ENCODE measurements around the gene FCGR3A.

FCGR3A gene

GRCh38 chr1:161506336-161507223 is 43.0 kb downstream of the FCGR3A start:
- H3K4me1 ChIP-seq: no peaks in the 10 kb centered on the region
- intact Hi-C loops (cut with DNase I; ENCODE audit: low total_unique reads): no loop called here
- H3K9me3 ChIP-seq: no peaks in the 10 kb centered on the region
- peaks cover 0 to 30% of the 10 kb centered on the region in 2 donors for H3K27me3 ChIP-seq
- TF ChIP-seq, protein P1, sequence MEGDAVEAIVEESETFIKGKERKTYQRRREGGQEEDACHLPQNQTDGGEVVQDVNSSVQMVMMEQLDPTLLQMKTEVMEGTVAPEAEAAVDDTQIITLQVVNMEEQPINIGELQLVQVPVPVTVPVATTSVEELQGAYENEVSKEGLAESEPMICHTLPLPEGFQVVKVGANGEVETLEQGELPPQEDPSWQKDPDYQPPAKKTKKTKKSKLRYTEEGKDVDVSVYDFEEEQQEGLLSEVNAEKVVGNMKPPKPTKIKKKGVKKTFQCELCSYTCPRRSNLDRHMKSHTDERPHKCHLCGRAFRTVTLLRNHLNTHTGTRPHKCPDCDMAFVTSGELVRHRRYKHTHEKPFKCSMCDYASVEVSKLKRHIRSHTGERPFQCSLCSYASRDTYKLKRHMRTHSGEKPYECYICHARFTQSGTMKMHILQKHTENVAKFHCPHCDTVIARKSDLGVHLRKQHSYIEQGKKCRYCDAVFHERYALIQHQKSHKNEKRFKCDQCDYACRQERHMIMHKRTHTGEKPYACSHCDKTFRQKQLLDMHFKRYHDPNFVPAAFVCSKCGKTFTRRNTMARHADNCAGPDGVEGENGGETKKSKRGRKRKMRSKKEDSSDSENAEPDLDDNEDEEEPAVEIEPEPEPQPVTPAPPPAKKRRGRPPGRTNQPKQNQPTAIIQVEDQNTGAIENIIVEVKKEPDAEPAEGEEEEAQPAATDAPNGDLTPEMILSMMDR (IDR thresholded peaks at IDR 0.05): no peak
- H3K4me3 ChIP-seq: peak overlapping the region; percentile 24 to 26
- H3K27ac ChIP-seq: no peak overlapping the region
- peak in 1 of 2 donors; percentile 28 for DNase-seq
- H3K36me3 ChIP-seq: no peaks in the 10 kb centered on the region

GRCh38 chr1:161505686-161506085 is 43.9 kb downstream of the FCGR3A start:
- intact Hi-C loops (cut with DNase I; ENCODE audit: low total_unique reads): no loop called here
- Histone ChIP-seq H3K36me3 (no peaks in the 10 kb centered on the region), H3K27ac (no peak overlapping the region), H3K27me3 (peaks cover 0 to 30% of the 10 kb centered on the region in 2 donors), H3K4me1 (no peaks in the 10 kb centered on the region), H3K4me3 (peak overlapping the region; percentile 24 to 26), H3K9me3 (no peaks in the 10 kb centered on the region)
- TF ChIP-seq, protein P1 (IDR thresholded peaks at IDR 0.05): no peak
- DNase-seq: no peak

DNA sequence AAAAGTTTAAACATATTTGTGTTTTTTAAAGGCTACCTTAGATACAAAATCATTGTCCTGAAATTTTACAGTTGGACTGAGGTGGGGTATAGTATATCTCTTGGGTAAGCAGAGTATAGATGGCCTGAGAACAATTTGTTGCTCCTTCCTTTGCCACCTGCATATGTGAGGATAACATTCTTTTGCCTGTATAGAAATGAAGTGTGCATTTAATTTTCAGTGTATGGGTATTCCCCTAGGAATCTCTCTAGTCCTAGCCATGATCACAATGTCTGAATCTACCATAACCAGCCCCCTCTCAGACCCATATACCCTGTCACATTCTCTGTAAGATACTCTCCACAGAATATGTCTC is 46.2 kb downstream of the FCGR3A start:
- H3K9me3 ChIP-seq: no peaks in the 10 kb centered on the region

DNA sequence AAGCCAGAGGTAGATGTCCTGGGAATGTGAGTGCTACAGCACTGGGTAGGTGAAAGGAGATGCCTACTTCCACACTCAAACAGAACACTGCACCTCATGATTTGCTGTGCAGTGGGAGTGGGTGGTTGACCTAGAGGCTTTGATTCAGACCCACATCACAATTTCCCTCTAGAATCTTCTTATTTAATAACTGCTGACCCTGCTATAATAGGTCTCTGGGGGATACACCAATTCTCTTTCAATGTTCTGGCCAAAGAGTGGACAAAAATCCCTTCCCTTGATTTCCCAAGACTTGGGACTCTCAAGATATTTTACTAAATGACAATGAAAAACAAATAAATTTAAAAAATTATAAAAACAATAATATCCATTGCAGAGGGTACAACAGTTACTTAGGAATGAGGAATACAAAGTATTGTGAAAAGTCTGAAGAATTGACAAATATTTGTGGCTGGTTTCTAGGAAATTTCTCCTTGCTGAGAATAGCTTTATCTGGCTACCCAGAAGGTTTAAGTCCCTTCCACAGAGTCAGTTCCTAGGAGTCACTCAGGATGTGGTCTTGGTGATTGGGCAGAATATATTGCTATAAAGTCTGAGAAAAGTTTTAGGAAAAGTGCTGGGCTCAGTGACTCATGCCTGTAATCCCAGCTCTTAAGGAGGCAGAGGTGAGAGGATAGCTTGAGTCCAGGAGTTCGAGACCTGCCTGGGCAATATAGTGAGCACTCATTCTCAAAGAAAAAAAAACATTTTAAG is 46.8 kb downstream of the FCGR3A start:
- intact Hi-C loops (cut with DNase I; ENCODE audit: low total_unique reads): no loop called here
- DNase-seq: no peak
- Histone ChIP-seq H3K27me3 (peaks cover 0 to 33% of the 10 kb centered on the region in 2 donors), H3K4me1 (no peaks in the 10 kb centered on the region), H3K4me3 (no peak overlapping the region), H3K9me3 (no peaks in the 10 kb centered on the region), H3K27ac (no peak overlapping the region), H3K36me3 (no peaks in the 10 kb centered on the region)
- TF ChIP-seq, protein P1 (IDR thresholded peaks at IDR 0.05): no peak

More for the DNA sequence above, 46.2 kb downstream of the FCGR3A start:
- Histone ChIP-seq H3K27ac (no peak overlapping the region), H3K4me1 (no peaks in the 10 kb centered on the region), H3K27me3 (peaks cover 0 to 33% of the 10 kb centered on the region in 2 donors), H3K4me3 (no peak overlapping the region), H3K36me3 (no peaks in the 10 kb centered on the region)
- intact Hi-C loops (cut with DNase I; ENCODE audit: low total_unique reads): no loop called here
- DNase-seq: no peak
- TF ChIP-seq, protein P1 (IDR thresholded peaks at IDR 0.05): no peak

DNA sequence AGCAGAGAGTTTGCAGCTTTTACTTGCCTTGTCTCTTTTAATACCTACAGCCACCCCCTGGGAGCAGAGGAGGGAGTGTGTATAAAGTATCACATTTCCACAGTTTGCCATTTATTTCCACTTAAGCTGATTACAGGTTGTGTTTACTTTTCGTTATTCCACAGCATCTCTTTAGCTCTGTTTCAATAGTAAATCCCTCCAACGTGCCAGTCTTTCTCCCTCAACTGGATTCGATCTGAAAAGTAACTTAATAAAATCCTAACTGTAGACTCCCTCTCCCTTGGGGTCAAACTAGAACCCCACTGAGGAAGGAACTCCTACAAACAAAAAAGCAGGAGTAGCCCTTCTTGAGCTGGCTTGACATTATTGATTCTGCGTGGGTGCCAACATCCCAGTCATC is 47.4 kb downstream of the FCGR3A start:
- no peaks in the 10 kb centered on the region for H3K36me3 ChIP-seq
- H3K9me3 ChIP-seq: no peaks in the 10 kb centered on the region
- intact Hi-C loops (cut with DNase I; ENCODE audit: low total_unique reads): no loop called here
- peaks cover 0 to 32% of the 10 kb centered on the region in 2 donors for H3K27me3 ChIP-seq
- no peak overlapping the region for H3K4me3 ChIP-seq
- no peak overlapping the region for H3K27ac ChIP-seq
- H3K4me1 ChIP-seq: no peaks in the 10 kb centered on the region
- DNase-seq: no peak
- TF ChIP-seq, protein P1 (IDR thresholded peaks at IDR 0.05): no peak

Measured in tibial artery (tissue), 4 donors.